ENCODE results near the gene SLC35D2. TPM values are rescaled to one million over a fixed set of nuclear protein-coding genes. Genes with fewer than 3 reads are reported as not detected.

SLC35D2 gene
- total and polyA plus RNA-seq, 2 donors (not counting 1 experiment from before 2014, with no cell fraction given) = 27.2 to 34.7 TPM

DNA sequence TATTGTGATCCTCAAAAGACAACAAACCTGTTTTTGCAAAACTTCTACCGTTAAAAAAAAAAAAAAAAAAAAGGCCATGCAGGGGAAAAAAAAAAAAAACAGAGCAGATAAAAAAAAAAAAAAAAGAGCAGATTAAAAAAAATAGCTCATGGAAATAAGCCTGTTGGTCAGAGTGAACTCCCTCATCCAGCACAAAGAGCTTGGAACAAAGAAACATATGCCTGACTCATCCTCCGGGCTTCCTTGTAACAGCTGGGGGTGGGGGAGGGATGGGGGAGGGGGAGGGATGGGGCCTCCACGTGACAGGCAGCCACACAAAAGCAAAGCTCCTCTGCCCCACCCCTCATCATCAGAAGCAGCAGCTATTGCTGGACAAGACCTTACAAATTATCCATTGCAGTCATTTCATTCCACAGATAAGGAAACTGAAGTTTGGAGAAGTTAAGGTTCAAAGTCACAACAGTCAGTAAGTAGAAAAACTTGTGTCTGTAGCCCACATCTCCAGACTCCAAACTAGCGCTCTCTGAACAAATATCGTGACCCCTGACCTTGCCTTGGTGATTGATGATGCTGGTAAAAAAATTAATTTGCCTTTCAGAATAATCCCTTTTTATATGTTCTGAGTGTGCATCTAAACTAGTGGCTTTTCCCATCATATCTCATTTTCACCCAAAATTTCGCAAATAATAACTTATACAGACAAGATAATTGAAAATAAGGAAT lies 38.9 kb downstream of the SLC35D2 start:
- Histone ChIP-seq H3K27me3 (ENCODE audit: control insufficient read depth, insufficient read depth, low read length) (no peaks in the 10 kb centered on the region), H3K27ac (ENCODE audit: insufficient read depth, low read length) (peak overlapping the region; percentile 37), H3K4me2 (ENCODE audit: extremely low read depth, insufficient read depth, low read length) (no peak overlapping the region), H3K9ac (ENCODE audit: insufficient read depth, low read length) (no peak overlapping the region), H4K20me1 (ENCODE audit: control insufficient read depth, extremely low read depth, insufficient read depth, low read length) (no peaks in the 10 kb centered on the region), H3K9me3 (ENCODE audit: control insufficient read depth, insufficient read depth, low read depth, low read length) (no peaks in the 10 kb centered on the region), H3K36me3 (ENCODE audit: control insufficient read depth, insufficient read depth, low read length) (peaks cover 2% of the 10 kb centered on the region), H3K4me3 (replicated peaks in 1 of 4; ENCODE audit: control extremely low read depth in 1 of 4, insufficient read depth in 1 of 4, low read depth in 3 of 4, low read length in 4 of 4) (no peak overlapping the region), H3K79me2 (ENCODE audit: control insufficient read depth, insufficient read depth, low read length) (no peaks in the 10 kb centered on the region), H2AFZ (ENCODE audit: low read length) (no peak overlapping the region), H3K4me1 (ENCODE audit: control insufficient read depth, extremely low read depth, insufficient read depth, low read length) (peaks cover 13% of the 10 kb centered on the region)
- TF ChIP-seq, protein P1, sequence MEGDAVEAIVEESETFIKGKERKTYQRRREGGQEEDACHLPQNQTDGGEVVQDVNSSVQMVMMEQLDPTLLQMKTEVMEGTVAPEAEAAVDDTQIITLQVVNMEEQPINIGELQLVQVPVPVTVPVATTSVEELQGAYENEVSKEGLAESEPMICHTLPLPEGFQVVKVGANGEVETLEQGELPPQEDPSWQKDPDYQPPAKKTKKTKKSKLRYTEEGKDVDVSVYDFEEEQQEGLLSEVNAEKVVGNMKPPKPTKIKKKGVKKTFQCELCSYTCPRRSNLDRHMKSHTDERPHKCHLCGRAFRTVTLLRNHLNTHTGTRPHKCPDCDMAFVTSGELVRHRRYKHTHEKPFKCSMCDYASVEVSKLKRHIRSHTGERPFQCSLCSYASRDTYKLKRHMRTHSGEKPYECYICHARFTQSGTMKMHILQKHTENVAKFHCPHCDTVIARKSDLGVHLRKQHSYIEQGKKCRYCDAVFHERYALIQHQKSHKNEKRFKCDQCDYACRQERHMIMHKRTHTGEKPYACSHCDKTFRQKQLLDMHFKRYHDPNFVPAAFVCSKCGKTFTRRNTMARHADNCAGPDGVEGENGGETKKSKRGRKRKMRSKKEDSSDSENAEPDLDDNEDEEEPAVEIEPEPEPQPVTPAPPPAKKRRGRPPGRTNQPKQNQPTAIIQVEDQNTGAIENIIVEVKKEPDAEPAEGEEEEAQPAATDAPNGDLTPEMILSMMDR (conservative IDR thresholded peaks at IDR 0.05 in 1 of 2, IDR thresholded peaks at IDR 0.05 in 1 of 2; ENCODE audit: low read depth in 1 of 2, low read length in 2 of 2) = no peak
- no peak for TF ChIP-seq EZH2 (IDR thresholded peaks at IDR 0.05; ENCODE audit: low read length, missing control alignments)
- DNase-seq (ENCODE audit: low read depth in 2 of 2) = peak; percentile 97 to 98

GRCh38 chr9:96343515-96344360 lies 39.8 kb downstream of the SLC35D2 start:
- Histone ChIP-seq H3K79me2 (ENCODE audit: control insufficient read depth, insufficient read depth, low read length) (no peaks in the 10 kb centered on the region), H3K27ac (ENCODE audit: insufficient read depth, low read length) (peak overlapping the region; percentile 37), H4K20me1 (ENCODE audit: control insufficient read depth, extremely low read depth, insufficient read depth, low read length) (no peaks in the 10 kb centered on the region), H3K4me2 (ENCODE audit: extremely low read depth, insufficient read depth, low read length) (peak overlapping the region; percentile 58), H3K36me3 (ENCODE audit: control insufficient read depth, insufficient read depth, low read length) (peaks cover 2% of the 10 kb centered on the region), H3K9ac (ENCODE audit: insufficient read depth, low read length) (no peak overlapping the region), H3K27me3 (ENCODE audit: control insufficient read depth, insufficient read depth, low read length) (no peaks in the 10 kb centered on the region), H2AFZ (ENCODE audit: low read length) (no peak overlapping the region), H3K4me3 (replicated peaks in 1 of 4; ENCODE audit: control extremely low read depth in 1 of 4, insufficient read depth in 1 of 4, low read depth in 3 of 4, low read length in 4 of 4) (peak overlapping the region in 1 of 4 experiments; percentile 18), H3K4me1 (ENCODE audit: control insufficient read depth, extremely low read depth, insufficient read depth, low read length) (peaks cover 16% of the 10 kb centered on the region), H3K9me3 (ENCODE audit: control insufficient read depth, insufficient read depth, low read depth, low read length) (no peaks in the 10 kb centered on the region)
- no peak for TF ChIP-seq EZH2 (IDR thresholded peaks at IDR 0.05; ENCODE audit: low read length, missing control alignments)
- TF ChIP-seq, protein P1 (conservative IDR thresholded peaks at IDR 0.05 in 1 of 2, IDR thresholded peaks at IDR 0.05 in 1 of 2; ENCODE audit: low read depth in 1 of 2, low read length in 2 of 2) = no peak
- no peak for DNase-seq (ENCODE audit: low read depth in 2 of 2)

DNA sequence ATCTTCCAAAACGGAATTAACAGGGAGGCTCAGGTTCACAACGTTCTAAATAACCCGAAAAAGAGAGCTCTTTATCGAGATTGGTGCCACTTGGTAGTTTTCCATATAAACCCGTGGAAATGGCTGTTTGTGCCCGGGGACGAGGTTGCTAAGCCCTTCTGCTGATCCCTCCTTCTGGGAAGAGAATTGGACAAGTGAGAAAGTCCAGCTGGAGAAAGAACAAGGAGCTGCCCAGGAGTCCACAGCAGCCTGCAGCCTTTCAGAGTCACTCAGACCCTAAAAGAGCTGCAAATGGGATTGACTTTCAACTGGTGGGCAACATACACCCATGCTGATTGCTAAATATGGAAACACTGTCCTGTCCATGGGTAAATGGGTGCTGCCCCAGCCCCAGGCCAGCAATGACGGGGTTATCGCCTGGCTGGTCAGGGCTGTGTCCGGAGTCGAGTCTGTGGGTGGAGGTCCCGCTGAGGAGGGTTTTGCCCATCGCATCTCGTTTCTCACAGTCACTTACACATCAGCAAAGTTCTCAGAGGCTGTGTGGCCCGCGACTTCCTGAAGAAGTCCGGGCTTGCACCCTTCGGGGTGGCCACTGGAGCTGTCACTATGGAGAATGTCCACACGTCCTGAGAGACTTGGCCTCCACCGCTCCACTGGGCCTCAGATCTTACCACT lies 40.8 kb downstream of the SLC35D2 start:
- H3K9ac ChIP-seq (ENCODE audit: insufficient read depth, low read length) = no peak overlapping the region
- no peaks in the 10 kb centered on the region for H3K9me3 ChIP-seq (ENCODE audit: control insufficient read depth, insufficient read depth, low read depth, low read length)
- no peaks in the 10 kb centered on the region for H4K20me1 ChIP-seq (ENCODE audit: control insufficient read depth, extremely low read depth, insufficient read depth, low read length)
- H3K27me3 ChIP-seq (ENCODE audit: control insufficient read depth, insufficient read depth, low read length) = no peaks in the 10 kb centered on the region
- no peak overlapping the region for H2AFZ ChIP-seq (ENCODE audit: low read length)
- no peak overlapping the region for H3K4me3 ChIP-seq (replicated peaks in 1 of 4; ENCODE audit: control extremely low read depth in 1 of 4, insufficient read depth in 1 of 4, low read depth in 3 of 4, low read length in 4 of 4)
- no peak for TF ChIP-seq EZH2 (IDR thresholded peaks at IDR 0.05; ENCODE audit: low read length, missing control alignments)
- TF ChIP-seq, protein P1 (conservative IDR thresholded peaks at IDR 0.05 in 1 of 2, IDR thresholded peaks at IDR 0.05 in 1 of 2; ENCODE audit: low read depth in 1 of 2, low read length in 2 of 2) = no peak
- no peaks in the 10 kb centered on the region for H3K36me3 ChIP-seq (ENCODE audit: control insufficient read depth, insufficient read depth, low read length)
- no peak overlapping the region for H3K4me2 ChIP-seq (ENCODE audit: extremely low read depth, insufficient read depth, low read length)
- peak in 1 of 2 donors; percentile 72 for DNase-seq (ENCODE audit: low read depth in 2 of 2)
- no peaks in the 10 kb centered on the region for H3K79me2 ChIP-seq (ENCODE audit: control insufficient read depth, insufficient read depth, low read length)
- H3K4me1 ChIP-seq (ENCODE audit: control insufficient read depth, extremely low read depth, insufficient read depth, low read length) = peaks cover 16% of the 10 kb centered on the region
- no peak overlapping the region for H3K27ac ChIP-seq (ENCODE audit: insufficient read depth, low read length)
